ENCODE data around the gene NEK4. TPM values are rescaled to one million over a fixed set of nuclear protein-coding genes. Genes with fewer than 3 reads are reported as not detected.
A peak's percentile ranks its signal among the peaks of the same experiment; 100 is the strongest.

The NEK4 gene
- total and polyA plus RNA-seq, 10 of the 15 experiments (the other 5 are each of a cell fraction or from before 2014, with no cell fraction given) = 7.0 to 29.1 (median 16.4) TPM

DNA sequence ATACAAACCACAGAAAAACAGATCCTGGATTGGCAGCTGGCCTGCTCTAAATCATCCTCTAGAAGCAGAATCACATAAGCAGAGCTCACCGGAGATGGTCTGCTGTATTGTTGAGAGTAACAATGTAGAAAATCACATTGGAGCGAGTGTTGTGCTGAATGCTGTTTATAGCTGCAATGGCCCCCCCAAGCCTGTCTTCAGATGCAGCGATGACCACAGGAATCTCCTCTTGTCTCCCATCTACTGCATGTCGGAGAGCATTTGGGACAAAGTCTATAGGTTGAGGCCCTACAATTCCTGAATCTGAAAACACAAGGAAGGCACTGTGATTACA lies 73.1 kb downstream of the NEK4 start:
- Histone ChIP-seq H4K20me1 (ENCODE audit: control insufficient read depth, insufficient read depth) (no peaks in the 10 kb centered on the region), H2AFZ (ENCODE audit: control insufficient read depth, low read depth, low read length) (no peak overlapping the region), H3K36me3 (ENCODE audit: control insufficient read depth in 2 of 2, insufficient read depth in 2 of 2, low read length in 1 of 2) (peaks cover 13 to 32% of the 10 kb centered on the region in 2 experiments), H3K9me3 (replicated peaks; ENCODE audit: control insufficient read depth, insufficient read depth, low read length) (no peaks in the 10 kb centered on the region), H3K27me3 (replicated peaks in 1 of 2; ENCODE audit: control insufficient read depth in 2 of 2, insufficient read depth in 2 of 2, low read length in 1 of 2) (no peaks in the 10 kb centered on the region), H3K4me3 (no peak overlapping the region; the same call in 1 of the 2 replicates), H3K79me2 (ENCODE audit: control insufficient read depth, insufficient read depth, low read length) (peaks cover 14% of the 10 kb centered on the region), H3K4me1 (ENCODE audit: control insufficient read depth, insufficient read depth, low read length) (peaks cover 36% of the 10 kb centered on the region), H3K27ac (ENCODE audit: control insufficient read depth, insufficient read depth) (peak overlapping the region; percentile 91), H3K9ac (ENCODE audit: control insufficient read depth, insufficient read depth, low read length) (no peak overlapping the region; the same call in 1 of the 2 replicates), H3K4me2 (ENCODE audit: control insufficient read depth, insufficient read depth) (peak overlapping the region; percentile 85)
- in situ Hi-C loops (cut with MboI) (no loop called here), intact Hi-C loops (cut with micrococcal nuclease; ENCODE audit: unreplicated experiment) (no loop called here)
- FAIRE-seq (no peak), DNase-seq (ENCODE audit: low read depth, low spot score) (no peak), ATAC-seq (no peak)
- ChIA-PET SMC1A (ENCODE audit: uncharacterized antibody, unreplicated experiment) (interaction anchor here (0.7 to 2.1 kb wide), 4 partner anchors 9 to 27 kb away, joined by 3 to 17 read pairs (median 5); partner anchors contain the start of genes GLT8D1 and SPCS1), POLR2A (interaction anchor here (1.5 to 2.5 kb wide), 3 partner anchors 9 to 196 kb away, joined by 4 to 25 read pairs (median 20); partner anchors contain the start of genes GLT8D1, GNL3, PBRM1 and SPCS1), CTCF (interaction anchor here (1.0 to 1.1 kb wide), 2 partner anchors 10 to 11 kb away, joined by 3 to 4 read pairs; partner anchors contain the start of gene GNL3), RAD21 (ENCODE audit: unreplicated experiment) (interaction anchor here (0.8 to 1.6 kb wide), 5 partner anchors 8 to 45 kb away, joined by 3 to 5 read pairs (median 4); partner anchors contain the start of genes GLT8D1 and SPCS1)
- TF ChIP-seq ESRRA (IDR thresholded peaks at IDR 0.05; ENCODE audit: low read length) (no peak), SP1 (IDR thresholded peaks at IDR 0.05; ENCODE audit: low read depth, low read length) (no peak), ASH2L (IDR thresholded peaks at IDR 0.05; ENCODE audit: borderline replicate concordance, low read depth) (no peak), NFXL1 (IDR thresholded peaks at IDR 0.05; ENCODE audit: borderline replicate concordance) (no peak), BCL11A (IDR thresholded peaks at IDR 0.05; ENCODE audit: low read depth, low read length) (no peak), E2F4 (IDR thresholded peaks at IDR 0.05; ENCODE audit: low read depth, low read length) (no peak), NFIC (IDR thresholded peaks at IDR 0.05; ENCODE audit: low read depth, low read length) (no peak), EED (IDR thresholded peaks at IDR 0.05; ENCODE audit: low read depth) (no peak), POLR2A (IDR thresholded peaks at IDR 0.05; ENCODE audit: low read depth, low read length) (peak; percentile 52; the same call in 1 of the 2 replicates), LARP7 (IDR thresholded peaks at IDR 0.05) (no peak), ETV6 (conservative IDR thresholded peaks at IDR 0.05 in 1 of 2, IDR thresholded peaks at IDR 0.05 in 1 of 2; ENCODE audit: borderline replicate concordance in 1 of 2, low read depth in 1 of 2) (no peak), SUPT20H (IDR thresholded peaks at IDR 0.05; ENCODE audit: borderline replicate concordance, control insufficient read depth, low read depth, low read length) (no peak), SKIL (IDR thresholded peaks at IDR 0.05; ENCODE audit: low read depth, poor library complexity, severe bottlenecking) (no peak), RUNX3 (IDR thresholded peaks at IDR 0.05; ENCODE audit: low read length) (peak; percentile 25; the same call in 1 of the 2 replicates), MTA2 (IDR thresholded peaks at IDR 0.05; ENCODE audit: low read depth) (no peak)
- 96% methylated on average over 4 of the region's 4 CpGs for WGBS (ENCODE audit: insufficient coverage, insufficient replicate concordance, low lambda C conversion rate, missing lambda C conversion rate)
- no TSS peak for BruUV-seq (replicated peaks)

Data from GM12878 (cell line).